Fibroblast of villous mesenchyme (primary cell): ENCODE data around the gene PIGH. TPM values are rescaled to one million over a fixed set of nuclear protein-coding genes. Genes with fewer than 3 reads are reported as not detected.

Experiments
- DNase-seq: peaks from one replicate; pipeline ENCODE4 v3.0.0-alpha.2; 2010; ENCODE audit warnings: low read depth
- H3K4me3 ChIP-seq: 2 replicates; pipeline ENCODE4 v1.5.1; 2011; ENCODE audit warnings: low read depth, mild to moderate bottlenecking, low read length
- CTCF ChIP-seq: IDR thresholded peaks from 2 replicates; pipeline ENCODE4 v1.5.1; 2012; ENCODE audit warnings: low read depth, mild to moderate bottlenecking, low read length; ENCODE audit not compliant: insufficient read depth
- total RNA-seq: library from RNA; depleted of rRNA; stranded (reverse); fragments of >200 nt; gene quantifications from 2 replicates; pipeline ENCODE4 v1.2.3, GENCODE V29; 2012

Gene PIGH
- total RNA-seq, 1 donor = 15.5 TPM

DNA sequence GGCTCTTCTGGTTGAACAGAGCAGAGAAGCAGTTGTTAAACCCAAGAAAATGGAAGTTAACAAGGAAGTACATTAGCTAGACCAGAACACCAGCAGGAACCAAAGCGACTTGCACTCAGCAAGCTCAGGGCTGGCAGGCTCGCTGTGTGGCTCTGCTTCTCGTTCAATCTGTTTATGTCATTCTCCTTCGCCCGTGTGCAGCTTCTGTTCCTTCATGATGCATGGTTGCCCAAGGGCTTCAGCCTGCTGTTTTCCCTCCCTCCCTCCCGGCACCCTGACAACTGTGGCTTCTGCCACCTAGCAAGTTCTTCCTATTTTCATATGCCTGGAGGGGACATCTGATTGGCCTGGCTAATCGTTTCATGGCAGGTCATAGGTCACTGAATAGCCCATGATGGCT lies 25.3 kb downstream of the PIGH start:
- H3K4me3 ChIP-seq = no peak overlapping the region
- no peak for DNase-seq
- TF ChIP-seq CTCF = no peak

GRCh38 chr14:67574156-67574555 lies 25.9 kb downstream of the PIGH start:
- no peak for TF ChIP-seq CTCF
- DNase-seq = no peak
- no peak overlapping the region for H3K4me3 ChIP-seq

GRCh38 chr14:67573228-67574010 lies 26.6 kb downstream of the PIGH start:
- no peak for TF ChIP-seq CTCF
- no peak for DNase-seq
- no peak overlapping the region for H3K4me3 ChIP-seq

DNA sequence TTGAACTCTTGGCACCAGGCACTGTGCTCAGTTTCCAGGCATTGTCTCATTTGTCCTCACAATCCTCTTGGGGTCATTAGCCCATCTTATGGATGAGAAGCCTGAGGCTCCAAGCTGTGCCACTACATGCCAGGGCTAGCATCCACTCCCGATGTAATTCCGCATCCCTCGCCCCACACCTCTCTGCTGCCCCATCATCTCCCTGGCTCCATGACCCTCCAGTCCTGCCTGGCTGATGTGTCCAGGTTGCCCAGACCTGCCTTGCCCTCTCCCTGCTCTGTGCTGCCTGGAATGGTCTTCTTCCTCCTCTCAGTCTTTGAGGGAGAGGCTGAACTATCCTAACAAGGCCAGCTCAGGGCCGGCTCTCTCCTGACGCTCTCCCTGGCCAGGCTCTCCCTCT lies 27.5 kb downstream of the PIGH start:
- DNase-seq = no peak
- TF ChIP-seq CTCF = no peak
- no peak overlapping the region for H3K4me3 ChIP-seq

DNA sequence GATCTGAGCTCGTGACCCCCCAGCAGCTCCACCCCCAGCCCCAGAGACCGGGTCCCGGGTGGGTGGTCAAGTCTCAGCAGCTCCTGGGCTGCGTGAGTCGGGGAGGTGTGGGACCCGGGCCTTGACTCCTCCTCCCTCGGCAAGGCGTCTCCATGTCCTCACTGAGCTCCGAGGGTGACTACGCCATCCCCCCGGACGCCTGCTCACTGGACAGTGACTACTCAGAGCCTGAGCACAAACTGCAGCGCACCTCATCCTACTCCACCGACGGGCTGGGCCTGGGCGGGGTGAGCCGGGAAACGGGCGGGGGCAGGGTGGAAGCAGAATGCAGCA lies 28.1 kb downstream of the PIGH start:
- TF ChIP-seq CTCF = no peak
- H3K4me3 ChIP-seq = no peak overlapping the region
- DNase-seq = no peak

GRCh38 chr14:67571275-67571990 lies 28.6 kb downstream of the PIGH start:
- peak; percentile 97 for TF ChIP-seq CTCF
- H3K4me3 ChIP-seq = no peak overlapping the region
- DNase-seq = peak; percentile 59
